Measurements from ENCODE around the gene FBXO48.

- no peak for TF ChIP-seq EZH2phosphoT487 (IDR thresholded peaks at IDR 0.05; ENCODE audit: borderline replicate concordance)
- TF ChIP-seq, protein P1, sequence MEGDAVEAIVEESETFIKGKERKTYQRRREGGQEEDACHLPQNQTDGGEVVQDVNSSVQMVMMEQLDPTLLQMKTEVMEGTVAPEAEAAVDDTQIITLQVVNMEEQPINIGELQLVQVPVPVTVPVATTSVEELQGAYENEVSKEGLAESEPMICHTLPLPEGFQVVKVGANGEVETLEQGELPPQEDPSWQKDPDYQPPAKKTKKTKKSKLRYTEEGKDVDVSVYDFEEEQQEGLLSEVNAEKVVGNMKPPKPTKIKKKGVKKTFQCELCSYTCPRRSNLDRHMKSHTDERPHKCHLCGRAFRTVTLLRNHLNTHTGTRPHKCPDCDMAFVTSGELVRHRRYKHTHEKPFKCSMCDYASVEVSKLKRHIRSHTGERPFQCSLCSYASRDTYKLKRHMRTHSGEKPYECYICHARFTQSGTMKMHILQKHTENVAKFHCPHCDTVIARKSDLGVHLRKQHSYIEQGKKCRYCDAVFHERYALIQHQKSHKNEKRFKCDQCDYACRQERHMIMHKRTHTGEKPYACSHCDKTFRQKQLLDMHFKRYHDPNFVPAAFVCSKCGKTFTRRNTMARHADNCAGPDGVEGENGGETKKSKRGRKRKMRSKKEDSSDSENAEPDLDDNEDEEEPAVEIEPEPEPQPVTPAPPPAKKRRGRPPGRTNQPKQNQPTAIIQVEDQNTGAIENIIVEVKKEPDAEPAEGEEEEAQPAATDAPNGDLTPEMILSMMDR (conservative IDR thresholded peaks at IDR 0.05; ENCODE audit: low read length): no peak
Measured at GRCh38 chr2:68466778-68467076, 367 bp downstream of the FBXO48 start.
